HL-60/S4 (cell line): Measurements from ENCODE around the gene SRSF2.
"Not testable (repeated sequence)": the region's sequence is repeated elsewhere in the genome, so short reads cannot be mapped to it uniquely, and the experiment has no call there.

Experiments
- in situ Hi-C: fragments of 300-500 bp; cut with MboI; formaldehyde crosslinking; loops from 2 replicates; pipeline ENCODE4 v1.14.3; 2022; ENCODE audit warnings: low sequenced_read_pairs

The SRSF2 gene, protein sequence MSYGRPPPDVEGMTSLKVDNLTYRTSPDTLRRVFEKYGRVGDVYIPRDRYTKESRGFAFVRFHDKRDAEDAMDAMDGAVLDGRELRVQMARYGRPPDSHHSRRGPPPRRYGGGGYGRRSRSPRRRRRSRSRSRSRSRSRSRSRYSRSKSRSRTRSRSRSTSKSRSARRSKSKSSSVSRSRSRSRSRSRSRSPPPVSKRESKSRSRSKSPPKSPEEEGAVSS

DNA sequence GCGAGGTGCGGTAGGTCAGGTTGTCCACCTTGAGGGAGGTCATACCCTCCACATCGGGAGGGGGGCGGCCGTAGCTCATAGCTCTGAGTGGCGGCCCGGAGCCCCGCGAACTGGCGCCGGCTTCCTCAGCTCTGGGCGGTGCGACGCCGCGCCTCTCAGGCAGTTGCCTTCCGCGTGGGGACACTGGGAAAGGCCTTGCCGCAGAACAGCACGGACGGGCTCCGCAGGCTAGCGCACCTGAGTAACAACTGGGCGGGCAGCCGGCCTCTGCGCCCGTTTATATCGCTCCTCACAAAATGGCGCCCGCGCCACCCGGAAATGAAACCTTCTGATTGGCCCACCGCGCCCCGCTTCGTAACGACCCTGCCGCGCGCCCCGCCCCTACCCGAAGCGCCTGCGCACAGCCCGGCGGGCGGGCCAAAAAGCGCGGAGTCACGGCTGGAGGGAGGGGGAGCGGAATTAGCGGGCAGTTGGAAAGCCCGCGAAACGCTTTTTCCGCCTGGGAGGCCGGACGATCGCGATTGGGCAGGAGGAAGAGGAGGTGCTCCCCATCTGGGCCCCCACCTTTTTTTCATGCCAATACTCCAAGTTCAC lies at the start of gene SRSF2:
Gene SRSF2 (minus strand): TSS at position 250 of the 594 bp plus-strand sequence. CDS start 171 bp downstream, at position 79.
- in situ Hi-C loops: no loop called here

DNA sequence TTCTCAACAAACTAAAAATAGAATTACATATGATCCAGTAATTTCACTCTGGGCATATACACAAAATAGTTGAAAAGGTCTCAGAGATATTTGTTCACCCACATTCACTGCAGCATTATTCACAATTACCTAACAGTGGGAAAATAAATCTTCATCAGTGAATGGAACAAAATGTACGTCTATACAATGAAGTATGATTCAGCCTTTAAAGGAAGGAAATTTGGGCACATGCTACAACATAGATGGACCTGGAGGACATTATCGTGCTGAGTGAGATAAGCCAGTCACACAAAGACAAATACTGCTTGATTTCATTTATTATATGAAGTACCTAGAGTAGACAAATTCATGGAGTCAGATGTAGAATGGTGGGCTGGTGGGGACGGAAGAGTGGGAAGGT lies 47.8 kb upstream of the SRSF2 start:
- in situ Hi-C loops: no loop called here

DNA sequence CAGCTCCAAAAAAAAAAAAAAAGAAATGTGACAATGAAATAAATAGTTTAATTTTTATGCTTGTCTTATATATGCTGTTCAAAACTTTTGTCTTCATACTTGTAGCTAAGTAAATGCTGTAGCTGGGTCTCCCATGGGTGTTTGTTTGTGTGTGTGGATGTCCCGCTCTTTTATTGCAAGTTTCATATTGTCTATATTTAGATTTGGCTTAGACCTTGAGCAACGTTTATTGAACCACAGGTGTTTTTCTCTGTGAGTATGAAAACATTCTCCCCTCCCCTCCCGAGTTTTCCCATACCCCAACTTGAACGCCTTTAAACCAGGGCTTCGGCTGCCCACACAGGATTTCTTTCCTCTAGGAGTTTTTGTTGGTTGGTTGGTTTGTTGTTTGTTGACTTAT lies 46.0 kb upstream of the SRSF2 start:
- in situ Hi-C loops: no loop called here

DNA sequence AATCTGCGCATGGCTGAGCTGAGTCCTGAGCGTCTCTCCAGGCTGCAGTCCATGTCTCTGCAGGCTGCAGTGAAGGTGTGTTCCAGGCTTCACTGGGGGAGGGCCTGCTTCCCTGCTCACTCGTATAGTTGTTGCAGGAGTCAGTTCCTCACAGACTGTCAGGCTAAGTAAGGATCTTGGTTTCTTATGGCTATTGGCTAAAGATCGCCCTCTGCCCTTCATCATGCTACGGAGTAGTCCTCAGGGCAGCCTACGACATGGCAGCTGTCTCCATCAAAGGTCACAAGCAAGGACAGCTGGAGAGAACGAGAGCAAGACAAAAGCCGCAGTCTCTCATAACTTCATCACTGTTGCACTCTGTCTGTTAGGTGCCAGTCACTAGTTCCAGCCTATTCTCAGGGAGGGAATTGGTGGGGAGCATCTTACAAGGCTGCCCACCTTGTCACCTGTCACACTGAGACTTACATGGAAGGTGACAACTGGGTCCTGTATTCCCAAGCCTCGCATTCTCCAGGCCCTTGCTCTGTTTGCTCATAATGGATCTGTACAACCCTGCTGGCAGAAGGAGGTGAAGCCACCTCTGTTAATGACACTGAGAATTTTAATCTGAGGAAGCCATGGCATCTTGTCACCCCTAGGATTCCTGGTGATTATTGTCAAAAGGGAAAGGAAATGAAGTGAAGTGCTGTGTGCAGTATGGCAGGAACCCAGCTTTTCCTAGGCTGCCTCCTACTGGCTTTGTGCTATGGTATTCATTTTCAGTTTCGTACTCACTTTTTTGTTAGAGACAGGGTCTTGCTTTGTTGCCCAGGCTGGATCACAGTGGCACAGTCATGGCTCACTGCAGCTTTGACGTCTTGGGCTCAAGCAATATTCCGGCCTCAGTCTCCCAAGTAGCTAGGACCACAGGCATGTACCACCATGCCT lies 44.2 kb upstream of the SRSF2 start:
- in situ Hi-C loops: no loop called here

DNA sequence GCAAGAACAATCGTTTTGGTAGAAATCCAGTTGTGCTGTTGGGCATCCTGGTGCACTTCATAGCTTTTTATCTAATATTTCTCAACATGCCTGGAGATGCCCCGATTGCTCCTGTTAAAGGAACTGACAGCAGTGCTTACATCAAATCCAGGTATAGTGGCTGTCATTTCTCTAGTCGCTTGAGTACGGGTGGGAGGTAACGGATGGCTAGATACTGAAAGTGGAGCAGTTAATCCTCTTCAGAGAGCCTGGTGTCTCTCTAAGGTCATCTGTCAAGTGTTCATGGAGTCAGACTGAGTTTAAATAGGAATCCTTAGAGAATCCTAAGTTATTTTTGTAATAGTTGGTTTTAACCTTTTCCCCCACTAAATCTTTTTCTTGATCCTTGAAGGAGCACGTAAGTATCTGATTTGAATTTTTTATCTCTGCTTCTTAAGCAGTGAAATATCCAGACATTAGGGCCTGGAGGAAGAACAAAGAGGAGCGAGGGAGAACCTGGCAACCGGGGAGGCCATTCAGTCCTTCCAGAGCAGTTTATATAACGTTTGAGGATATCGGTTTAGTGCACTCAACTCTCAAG lies 38.0 kb upstream of the SRSF2 start:
- in situ Hi-C loops: no loop called here

DNA sequence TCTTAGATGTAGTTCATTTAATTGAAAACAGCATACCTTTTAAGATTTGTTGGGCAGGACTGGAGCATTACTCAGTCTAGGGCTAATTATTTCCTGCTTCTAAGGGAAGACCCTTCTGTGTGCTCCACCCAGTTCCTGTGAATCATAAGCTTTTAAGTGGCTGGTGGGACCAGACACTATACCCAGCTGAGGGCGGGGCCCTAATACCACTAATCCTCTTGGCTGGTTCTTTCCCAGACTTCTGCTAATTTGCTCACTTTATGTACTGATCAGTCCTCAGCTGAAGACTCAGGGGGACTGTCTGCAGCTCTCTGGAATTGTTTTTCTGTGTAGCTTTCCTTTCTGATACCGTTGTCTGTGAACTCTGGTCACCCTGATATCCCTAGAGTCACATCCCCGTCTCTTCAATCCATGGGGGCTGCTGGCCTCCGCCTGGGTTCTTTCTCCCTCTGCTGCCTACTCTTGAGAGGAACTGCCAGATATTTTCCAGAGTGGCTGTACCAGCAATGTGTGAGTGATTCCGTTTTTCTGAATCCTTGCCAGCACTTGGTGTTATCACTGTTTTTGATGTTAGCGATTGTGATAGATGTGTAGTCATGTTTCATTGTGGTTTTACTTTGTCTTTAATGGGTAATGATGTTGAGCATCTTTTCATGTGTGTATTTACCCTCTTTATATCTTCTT lies 35.9 kb upstream of the SRSF2 start:
- in situ Hi-C loops: no loop called here

DNA sequence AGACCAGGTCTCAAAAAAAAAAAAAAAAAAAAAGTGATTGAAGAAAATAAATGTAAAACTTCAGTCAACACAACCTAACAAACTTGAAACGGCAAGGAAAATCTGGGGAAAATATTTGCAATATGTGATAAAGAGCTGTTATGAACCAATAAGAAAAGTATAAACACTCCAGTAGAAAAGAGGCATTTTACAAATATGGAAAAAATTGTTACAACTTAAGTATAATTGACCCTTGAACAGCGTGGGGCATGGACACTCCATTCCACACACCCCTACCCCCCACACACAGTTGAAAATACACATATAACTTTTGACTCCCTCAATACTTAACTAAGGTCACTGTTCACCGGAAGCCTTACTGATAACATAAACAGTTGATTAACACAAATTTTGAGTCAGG lies 21.4 kb upstream of the SRSF2 start:
- in situ Hi-C loops: no loop called here

DNA sequence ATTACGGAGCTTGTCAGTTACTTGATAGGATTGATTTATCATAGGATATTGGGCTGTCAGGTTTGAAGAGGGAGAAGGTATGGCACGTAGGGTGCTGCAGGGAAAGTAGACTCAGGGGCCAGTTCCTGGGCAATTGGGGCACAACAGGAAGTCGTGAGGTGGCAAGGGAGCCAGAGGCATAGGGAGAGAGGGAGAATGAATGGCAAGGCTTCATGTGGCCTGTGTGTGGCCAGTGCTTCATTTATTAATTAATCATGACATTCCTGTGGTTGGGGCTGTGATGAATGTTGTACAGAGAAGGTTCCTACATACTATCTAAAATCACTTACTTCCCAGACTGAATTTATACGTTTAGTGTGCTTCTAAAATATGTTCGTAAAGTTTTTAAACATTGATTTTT lies 20.1 kb upstream of the SRSF2 start:
- in situ Hi-C loops: no loop called here

DNA sequence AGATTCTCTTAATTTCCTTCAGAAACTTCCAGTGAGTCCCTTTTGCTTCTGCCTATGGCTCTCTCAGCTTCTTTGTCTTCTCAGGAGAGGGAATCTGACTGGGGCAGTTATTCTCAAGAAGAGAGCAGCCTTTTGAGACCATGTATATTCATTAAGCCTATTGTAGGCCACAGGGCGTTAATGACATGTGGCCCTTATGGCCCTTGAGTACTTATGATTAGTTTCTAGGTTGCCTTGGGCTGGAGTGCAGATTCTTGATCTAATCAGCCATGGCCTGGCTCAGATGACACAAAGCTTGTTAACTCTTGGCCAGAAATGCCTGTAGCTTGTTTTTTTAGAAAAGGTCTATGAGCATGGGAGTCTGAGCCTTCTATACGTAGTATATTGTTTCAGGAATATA lies 18.2 kb upstream of the SRSF2 start:
- in situ Hi-C loops: no loop called here

DNA sequence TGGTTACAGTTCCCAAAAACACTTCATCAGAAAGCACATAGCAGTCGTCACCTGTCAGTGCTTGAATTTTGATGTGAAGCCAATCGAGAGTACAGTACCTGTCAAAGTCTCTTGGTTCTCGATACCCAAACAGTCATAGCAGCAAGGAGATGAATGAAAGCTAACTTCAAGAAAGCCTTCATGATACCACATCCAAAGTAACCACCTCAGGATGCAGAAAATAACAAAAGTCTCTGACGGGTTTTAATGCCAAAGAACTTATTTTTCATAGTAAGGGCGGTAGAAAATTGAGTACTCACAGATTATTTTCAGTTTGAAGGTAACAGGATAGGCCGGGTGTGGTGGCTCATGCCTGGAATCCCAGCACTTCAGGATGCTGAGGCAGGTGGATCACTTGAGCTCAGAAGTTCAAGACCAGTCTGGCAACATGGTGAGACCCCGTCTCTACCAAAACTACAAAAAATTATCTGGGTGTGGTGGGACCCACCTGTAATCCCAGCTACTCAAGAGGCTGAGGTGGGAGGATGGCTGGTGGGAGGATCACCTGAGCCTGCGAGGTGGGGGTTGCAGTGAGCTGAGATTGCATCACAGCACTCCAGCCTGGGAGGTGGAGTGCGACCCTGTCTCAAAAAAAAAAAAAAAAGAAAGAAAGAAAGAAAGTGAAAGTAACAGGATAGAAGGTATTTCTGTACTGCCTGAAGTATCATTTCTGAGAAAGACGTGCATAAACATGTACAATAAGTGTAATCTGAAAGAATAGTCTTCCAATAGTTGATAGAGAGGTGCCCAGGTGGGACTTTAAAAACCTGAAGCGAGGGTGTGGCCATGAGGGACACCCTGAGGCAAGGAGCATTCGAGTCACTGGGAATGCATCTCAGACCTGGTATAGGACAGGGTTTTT lies 16.2 kb upstream of the SRSF2 start:
- in situ Hi-C loops: no loop called here

DNA sequence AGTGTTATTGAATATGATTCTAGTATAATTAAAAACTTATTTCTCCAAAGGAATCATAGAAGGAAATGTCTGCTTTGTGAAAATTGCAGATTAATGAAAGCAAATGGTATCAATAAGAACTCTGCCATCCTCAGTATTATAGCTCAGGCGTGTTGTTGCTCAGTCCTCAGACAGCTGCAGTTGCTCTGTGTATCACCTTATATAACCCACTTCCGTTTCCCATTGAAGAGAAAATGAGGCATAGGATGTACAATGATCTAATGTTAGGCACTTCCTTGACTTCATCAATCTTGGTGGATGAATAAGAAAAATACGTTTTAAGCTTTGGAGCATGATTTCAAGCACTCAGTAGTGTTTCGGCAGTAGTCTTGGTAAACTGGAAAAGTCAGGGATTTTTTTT lies 14.9 kb upstream of the SRSF2 start:
- in situ Hi-C loops: no loop called here

DNA sequence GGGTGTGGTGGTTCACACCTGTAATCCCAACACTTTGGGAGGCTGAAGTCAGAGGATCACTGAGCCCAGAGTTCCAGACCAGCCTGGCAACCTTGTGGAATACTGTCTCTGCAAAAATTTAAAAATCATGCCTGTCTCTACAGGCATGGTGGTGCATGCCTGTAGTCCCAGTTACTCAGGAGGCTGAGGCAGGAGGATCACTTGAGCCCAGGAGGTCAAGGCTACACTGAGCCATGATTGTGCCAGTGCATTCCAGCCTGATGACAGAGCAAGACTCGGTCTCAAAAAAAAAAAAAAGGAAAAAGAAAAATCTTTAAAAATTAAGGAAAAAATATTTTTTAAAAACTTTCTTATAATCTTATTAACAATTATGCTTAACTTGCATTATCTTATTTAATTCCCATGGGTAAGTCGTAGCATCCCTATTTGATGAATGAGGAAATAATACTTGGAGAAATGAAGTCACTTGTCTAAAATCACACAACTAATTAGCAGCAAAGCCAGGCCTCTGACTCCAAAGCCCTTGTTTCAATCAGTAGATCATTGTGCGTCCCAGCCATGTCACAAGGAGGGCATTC lies 14.4 kb upstream of the SRSF2 start:
- in situ Hi-C loops: no loop called here

DNA sequence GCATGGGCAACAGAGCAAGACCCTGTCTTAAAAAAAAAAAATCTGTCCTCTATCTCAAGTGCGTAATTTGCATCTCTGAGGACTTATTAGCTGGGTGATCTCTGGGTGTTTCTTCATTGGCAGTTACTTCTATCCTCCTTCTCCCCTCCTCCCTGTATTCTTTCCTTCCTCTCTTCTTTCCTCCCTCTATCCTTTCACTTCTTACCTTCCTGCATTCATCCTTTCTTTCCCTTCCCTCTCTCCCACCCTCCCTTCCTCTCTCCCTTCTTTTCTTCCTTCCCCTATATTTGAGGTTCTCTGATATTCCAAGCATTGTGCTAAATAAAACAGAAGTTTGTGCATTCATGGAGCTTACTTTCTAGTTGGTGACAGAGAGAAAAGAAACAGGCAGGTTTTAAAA lies 11.5 kb upstream of the SRSF2 start:
- in situ Hi-C loops: no loop called here

DNA sequence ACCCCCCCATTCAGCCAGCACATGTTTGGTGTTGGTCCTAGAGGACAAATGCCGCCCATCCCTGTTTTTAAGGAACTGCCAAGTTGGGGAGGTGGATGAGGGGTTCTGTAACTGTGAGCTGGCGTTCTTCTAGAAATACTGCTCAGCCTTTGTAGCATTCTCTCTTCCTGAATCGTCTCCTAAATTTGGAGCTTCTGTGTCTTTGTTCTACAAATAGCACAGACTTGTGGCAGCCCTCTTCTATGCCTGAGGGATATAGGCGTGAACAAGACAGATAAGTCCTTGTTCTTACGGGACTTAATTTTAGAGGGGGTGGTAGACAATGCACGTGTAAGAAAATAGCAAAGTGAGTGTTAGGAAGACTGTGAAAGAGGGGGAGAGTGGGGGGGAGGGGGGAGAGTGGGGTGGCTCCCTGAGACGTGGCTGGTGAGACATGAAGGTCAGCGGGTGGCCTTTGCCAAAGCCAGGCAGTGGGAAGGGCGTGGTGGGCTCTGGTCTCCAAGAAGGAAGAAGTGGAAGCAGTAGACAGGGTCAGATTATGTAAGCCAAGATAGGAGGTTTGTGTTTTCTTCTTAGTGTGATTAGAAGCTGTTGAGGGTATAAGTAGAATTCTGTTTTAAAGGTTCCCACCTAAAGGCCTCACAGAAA lies 10.7 kb upstream of the SRSF2 start:
- in situ Hi-C loops: no loop called here

DNA sequence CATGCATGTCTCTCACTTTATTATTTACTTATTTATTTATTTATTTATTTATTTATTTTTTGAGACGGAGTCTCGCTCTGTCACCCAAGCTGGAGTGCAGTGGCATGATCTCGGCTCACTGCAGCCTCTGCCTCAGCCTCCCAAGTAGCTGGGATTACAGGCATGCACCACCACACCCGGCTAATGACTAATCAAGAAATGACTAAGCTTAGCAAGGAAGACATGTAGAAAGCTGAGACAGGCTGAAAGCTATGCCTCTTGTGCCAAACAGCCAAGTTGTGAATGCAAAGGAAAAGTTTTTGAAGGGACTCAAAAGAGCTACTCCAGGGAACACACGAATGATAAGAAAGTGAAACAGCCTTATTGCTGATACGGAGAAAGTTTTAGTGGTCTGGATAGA lies 8.7 kb upstream of the SRSF2 start:
- in situ Hi-C loops: not testable (repeated sequence)

DNA sequence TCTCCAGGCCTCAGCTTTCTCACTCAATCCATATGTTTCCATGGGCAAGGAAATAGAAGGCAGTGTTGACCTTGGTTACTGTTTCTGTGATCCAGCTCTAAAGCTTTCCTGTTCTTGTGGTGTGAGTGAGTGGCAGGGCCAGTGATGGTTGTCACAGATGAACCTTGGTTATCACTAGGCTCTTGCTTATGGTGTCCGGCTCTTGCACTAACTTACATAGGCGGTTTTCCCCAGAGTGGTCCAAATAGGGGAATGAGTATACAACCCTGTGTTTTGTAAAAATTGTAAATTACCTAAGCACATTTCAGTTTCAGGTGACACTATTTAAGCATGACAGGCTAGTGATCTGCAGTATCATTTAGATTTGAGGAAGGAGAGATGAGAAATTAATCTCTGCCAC lies 7.6 kb upstream of the SRSF2 start:
- in situ Hi-C loops: no loop called here

DNA sequence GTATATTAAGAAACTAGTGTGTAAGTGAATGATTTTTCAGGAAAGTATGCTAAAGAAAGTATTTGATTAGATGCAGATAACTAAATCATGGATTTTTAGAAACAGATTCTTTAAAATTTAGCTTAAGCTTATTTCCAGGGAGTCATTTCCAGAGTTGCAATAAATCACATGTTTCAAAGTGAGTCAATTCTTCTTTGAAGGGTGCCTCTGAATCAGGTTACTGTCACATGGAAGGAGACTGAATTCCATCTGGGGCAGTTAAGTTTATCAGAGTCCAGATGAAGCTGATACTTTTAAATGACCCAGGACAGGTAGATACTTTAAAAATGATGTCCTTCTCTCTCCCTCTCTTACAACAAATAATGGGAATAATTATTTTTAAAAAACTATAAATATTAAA lies 5.8 kb upstream of the SRSF2 start:
- in situ Hi-C loops: no loop called here

DNA sequence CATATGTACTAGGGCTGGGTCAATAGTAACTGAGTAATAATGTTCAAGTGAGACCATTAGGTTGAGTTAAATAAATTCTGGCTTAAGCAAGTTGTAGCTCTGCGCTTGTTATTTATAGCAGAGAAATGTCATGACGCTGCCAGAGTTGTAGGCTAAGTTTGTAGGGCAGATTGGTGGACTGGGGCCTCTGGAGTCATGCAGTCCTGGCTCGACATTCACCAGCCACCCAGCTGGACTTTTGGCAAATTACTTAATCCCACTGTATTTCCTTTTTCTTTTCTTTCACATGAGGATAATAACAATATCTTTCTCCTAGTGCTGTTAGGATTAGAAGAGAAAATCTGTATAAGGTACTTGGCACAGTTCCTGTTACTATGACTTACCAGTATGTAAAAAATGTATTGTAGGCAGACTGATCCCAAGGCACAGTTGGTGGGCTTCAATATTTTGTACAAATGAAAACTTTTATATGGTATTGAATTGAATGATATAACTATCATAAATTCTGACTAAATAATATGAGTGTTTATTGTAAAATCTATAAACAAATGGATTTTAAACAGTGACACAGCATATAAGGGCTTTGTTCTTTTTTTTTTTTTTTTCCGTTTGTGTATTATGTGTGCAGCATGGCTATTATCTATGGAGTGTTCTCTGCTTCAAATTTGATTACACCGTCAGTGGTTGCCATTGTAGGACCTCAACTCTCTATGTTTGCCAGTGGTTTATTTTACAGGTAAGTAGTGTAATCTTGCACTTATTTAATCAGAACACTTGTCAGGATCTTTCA lies 3.4 kb upstream of the SRSF2 start:
- in situ Hi-C loops: no loop called here
